HepG2 (cell line): ENCODE results near the gene MBL2. TPM values are rescaled to one million over a fixed set of nuclear protein-coding genes. Genes with fewer than 3 reads are reported as not detected.

Experiments
- ARID5B ChIP-seq: IDR thresholded peaks from 2 replicates; pipeline ENCODE4 v1.4.0; 2020; ENCODE audit warnings: mild to moderate bottlenecking, missing genetic modification reagents
- CREM ChIP-seq, 2 experiments: sonication (generic) in 1 of 2; formaldehyde crosslinking in 1 of 2; IDR thresholded peaks; 2 replicates each; pipeline versions ENCODE4 v1.4.0 to v1.6.1; 2016 to 2020; ENCODE audit warnings: antibody characterized with exemption in 1 of 2, mild to moderate bottlenecking in 1 of 2, missing genetic modification reagents in 1 of 2
- FOXA3 ChIP-seq: IDR thresholded peaks from 2 replicates; pipeline ENCODE4 v1.6.1; 2016; ENCODE audit warnings: missing genetic modification reagents, missing compliant biosample characterization
- HNRNPUL1 ChIP-seq: fragments of 200-400 bp; formaldehyde crosslinking; IDR thresholded peaks from 2 replicates; pipeline ENCODE4 v1.6.1; 2017; ENCODE audit warnings: low read depth, mild to moderate bottlenecking, low read length, moderate library complexity
- IRF2 ChIP-seq: IDR thresholded peaks from 2 replicates; pipeline ENCODE4 v1.6.1; 2018; ENCODE audit warnings: missing genetic modification reagents, missing compliant biosample characterization
- KLF11 ChIP-seq: IDR thresholded peaks from 2 replicates; pipeline ENCODE4 v1.6.1; 2016; ENCODE audit warnings: missing compliant biosample characterization
- MAFK ChIP-seq, 2 experiments: IDR thresholded peaks in 1 of 2; conservative IDR thresholded peaks in 1 of 2; 2 replicates each; pipeline ENCODE4 v1.6.1; 2011; ENCODE audit warnings: improper control_type of control experiment in 2 of 2, low read length in 2 of 2
- MIER2 ChIP-seq: IDR thresholded peaks from 2 replicates; pipeline ENCODE4 v1.6.1; 2016; ENCODE audit warnings: missing biosample characterization, missing genetic modification reagents
- MIER3 ChIP-seq: IDR thresholded peaks from 2 replicates; pipeline ENCODE4 v1.6.1; 2016; ENCODE audit warnings: missing compliant biosample characterization, borderline replicate concordance
- MYPOP ChIP-seq: sonication (generic); formaldehyde crosslinking; IDR thresholded peaks from 2 replicates; pipeline ENCODE4 v1.8.1; 2023; ENCODE audit warnings: mild to moderate bottlenecking, moderate library complexity, missing genetic modification reagents
- PPARG ChIP-seq: conservative IDR thresholded peaks from 2 replicates; pipeline ENCODE4 v1.6.1; 2016; ENCODE audit warnings: missing biosample characterization, missing genetic modification reagents
- RELA ChIP-seq: sonication (generic); formaldehyde crosslinking; IDR thresholded peaks from 2 replicates; pipeline ENCODE4 v1.4.0; 2020; ENCODE audit warnings: missing genetic modification reagents
- RXRB ChIP-seq: IDR thresholded peaks from 2 replicates; pipeline ENCODE4 v1.6.1; 2016; ENCODE audit warnings: borderline replicate concordance, missing genetic modification reagents, missing compliant biosample characterization
- SALL1 ChIP-seq: sonication (generic); formaldehyde crosslinking; IDR thresholded peaks from 2 replicates; pipeline ENCODE4 v1.8.0; 2022; ENCODE audit warnings: mild to moderate bottlenecking, missing genetic modification reagents
- SOX6 ChIP-seq, 2 experiments: fragments of 450-650 bp in 1 of 2; sonication (generic) in 1 of 2; formaldehyde crosslinking in 1 of 2; IDR thresholded peaks; 2 replicates each; pipeline versions ENCODE4 v1.4.0 to v1.6.1; 2017 to 2020; ENCODE audit warnings: antibody characterized with exemption in 1 of 2, mild to moderate bottlenecking in 1 of 2, missing genetic modification reagents in 1 of 2
- TARDBP ChIP-seq: sonication (generic); formaldehyde crosslinking; IDR thresholded peaks from 2 replicates; pipeline ENCODE4 v1.8.0; 2022; ENCODE audit warnings: mild to moderate bottlenecking, missing genetic modification reagents
- TFDP2 ChIP-seq: sonication (generic); formaldehyde crosslinking; IDR thresholded peaks from 2 replicates; pipeline ENCODE4 v1.4.0; 2020; ENCODE audit warnings: missing genetic modification reagents
- ZFP62 ChIP-seq: sonication (generic); formaldehyde crosslinking; IDR thresholded peaks from 2 replicates; pipeline ENCODE4 v1.4.0; 2020; ENCODE audit warnings: missing genetic modification reagents
- ZFP90 ChIP-seq: sonication (generic); formaldehyde crosslinking; IDR thresholded peaks from 2 replicates; pipeline ENCODE4 v1.8.0; 2022; ENCODE audit warnings: missing genetic modification reagents, mild to moderate bottlenecking, inconsistent platforms, borderline replicate concordance
- ZKSCAN1 ChIP-seq: fragments of 150-350 bp; IDR thresholded peaks from 2 replicates; pipeline ENCODE4 v1.6.1; 2014; ENCODE audit warnings: low read length
- ZMYM4 ChIP-seq: sonication (generic); formaldehyde crosslinking; IDR thresholded peaks from 2 replicates; pipeline ENCODE4 v1.8.1; 2023; ENCODE audit warnings: mild to moderate bottlenecking, missing genetic modification reagents
- ZNF263 ChIP-seq: sonication (generic); formaldehyde crosslinking; IDR thresholded peaks from 2 replicates; pipeline ENCODE4 v1.4.0; 2020; ENCODE audit warnings: missing genetic modification reagents
- ZNF367 ChIP-seq: sonication (generic); formaldehyde crosslinking; IDR thresholded peaks from 2 replicates; pipeline ENCODE4 v1.4.0; 2020; ENCODE audit warnings: missing genetic modification reagents, borderline replicate concordance
- ZNF501 ChIP-seq: sonication (generic); formaldehyde crosslinking; IDR thresholded peaks from 2 replicates; pipeline ENCODE4 v1.5.1; 2020; ENCODE audit warnings: mild to moderate bottlenecking, moderate library complexity, missing genetic modification reagents
- ZNF557 ChIP-seq: sonication (generic); formaldehyde crosslinking; IDR thresholded peaks from 2 replicates; pipeline ENCODE4 v1.4.0; 2020; ENCODE audit warnings: missing genetic modification reagents
- polyA plus RNA-seq, 8 experiments: library from polyadenylated mRNA; depleted of rRNA in 3 of 8; stranded (reverse) in 7 of 8; unstranded in 1 of 8; fragments of >200 nt; fragmentation: Illumina TruSeq in 4 of 8; extraction: Trizol in 4 of 8; gene quantifications; 2 replicates each; pipeline versions ENCODE4 v1.2.1 to v1.2.3, GENCODE V29; 2011 to 2016; ENCODE audit warnings: low read depth in 4 of 8, missing spikeins in 1 of 8, mixed read lengths in 1 of 8; ENCODE audit not compliant: insufficient read depth in 1 of 8
- total RNA-seq, 5 experiments: library from RNA; depleted of rRNA; stranded (reverse); fragments of >200 nt; fragmentation: Illumina TruSeq; extraction: Trizol; gene quantifications; 2 replicates each; pipeline ENCODE4 v1.2.3, GENCODE V29; 2016; ENCODE audit warnings: low read depth in 1 of 5

MBL2 gene
- total and polyA plus RNA-seq, 2 of the 13 experiments (the other 11 are each of a cell fraction or from before 2014, with no cell fraction given): 9.6 to 16.2 TPM

GRCh38 chr10:52755297-52756062 is 17.1 kb downstream of the MBL2 start (continued):
- TF ChIP-seq HNRNPUL1 (no peak), ZNF367 (CRISPR knock-in tag) (no peak), ZNF501 (CRISPR knock-in tag) (0 out of 2 replicates have a peak, but pooled peaks have one; percentile 32), SALL1 (CRISPR knock-in tag) (peak; percentile 70), MYPOP (CRISPR knock-in tag) (no peak; the same call in 1 of the 2 replicates), PPARG (peak; percentile 70; the same call in 1 of the 2 replicates), IRF2 (CRISPR knock-in tag) (peak; percentile 65), ZMYM4 (peak; percentile 77), RXRB (CRISPR knock-in tag) (peak; percentile 87), FOXA3 (peak; percentile 87), ZNF263 (CRISPR knock-in tag) (0 out of 2 replicates have a peak, but pooled peaks have one; percentile 16), RELA (CRISPR knock-in tag) (no peak), ZFP62 (no peak), ZFP90 (0 out of 2 replicates have a peak, but pooled peaks have one; percentile 54), CREM (IDR thresholded peaks at IDR 0.05) (peak; percentile 64), CREM (CRISPR knock-in tag; IDR thresholded peaks at IDR 0.05) (no peak), KLF11 (CRISPR knock-in tag) (peak; percentile 50; the same call in 1 of the 2 replicates), SOX6 (IDR thresholded peaks at IDR 0.05) (no peak), SOX6 (CRISPR knock-in tag; IDR thresholded peaks at IDR 0.05) (peak; percentile 80), ARID5B (peak; percentile 88), ZKSCAN1 (no peak), TARDBP (CRISPR knock-in tag) (peak; percentile 37; the same call in 1 of the 2 replicates), ZNF557 (0 out of 2 replicates have a peak, but pooled peaks have one; percentile 53), MIER2 (CRISPR knock-in tag) (peak; percentile 80), TFDP2 (CRISPR knock-in tag) (peak; percentile 70), MAFK (conservative IDR thresholded peaks at IDR 0.05 in 1 of 2, IDR thresholded peaks at IDR 0.05 in 1 of 2; ENCODE audit: low read length in 2 of 2) (peak; percentile 43 to 52; a peak in 3 of 4 replicates), MIER3 (peak; percentile 61; the same call in 1 of the 2 replicates)
